Peyer's patch (tissue), 4 donors: Measurements from ENCODE around the gene PBX1. TPM values are rescaled to one million over a fixed set of nuclear protein-coding genes. Genes with fewer than 3 reads are reported as not detected.

Source experiments
- DNase-seq, 3 donors: peaks; one replicate each; pipeline ENCODE4 v3.0.0-alpha.2; 2017 to 2019
- H3K27ac ChIP-seq, 4 donors: fragments of 200-600 bp; sonication (generic); one replicate each; pipeline ENCODE4 v1.5.1; 2016 to 2019
- H3K27me3 ChIP-seq, 2 donors: fragments of 200-600 bp; sonication (generic); one replicate each; pipeline ENCODE4 v1.5.1; 2019
- H3K36me3 ChIP-seq, 3 donors: fragments of 200-600 bp; sonication (generic); one replicate each; pipeline ENCODE4 v1.5.1; 2016 to 2019
- H3K4me1 ChIP-seq, 4 donors: fragments of 200-600 bp; sonication (generic); one replicate each; pipeline ENCODE4 v1.5.1; 2016 to 2019
- H3K4me3 ChIP-seq, 4 donors: fragments of 200-600 bp; sonication (generic); 1 replicate in 3 of 4; 2 replicates in 1 of 4; pipeline ENCODE4 v1.5.1; 2016 to 2019; ENCODE audit warnings: mild to moderate bottlenecking in 1 of 4
- H3K9me3 ChIP-seq, 4 donors: fragments of 200-600 bp; sonication (generic); one replicate each; pipeline ENCODE4 v1.5.1; 2016 to 2019; ENCODE audit warnings: mild to moderate bottlenecking in 1 of 4
- POLR2A ChIP-seq, 2 donors: fragments of 450-650 bp; IDR thresholded peaks; one replicate each; pipeline ENCODE4 v1.5.1; 2017; ENCODE audit warnings: antibody characterized with exemption in 2 of 2, mild to moderate bottlenecking in 2 of 2, moderate library complexity in 2 of 2
- total RNA-seq, 4 donors: library from RNA; depleted of rRNA; stranded (reverse); fragments of >200 nt; gene quantifications; one replicate each; pipeline ENCODE4 v1.1.0, GENCODE V29; 2016
- TF ChIP-seq, protein P1 (sequence below), 6 experiments: fragments of 450-650 bp in 4 of 6; fragments of 200-600 bp in 2 of 6; sonication (generic) in 1 of 6; IDR thresholded peaks; one replicate each; pipeline ENCODE4 v1.5.1; 2017 to 2019; ENCODE audit warnings: antibody characterized with exemption in 6 of 6, mild to moderate bottlenecking in 3 of 6, moderate library complexity in 1 of 6

Gene PBX1
- total RNA-seq, 4 donors from 2014 or later, result 20.6 to 57.5 (median 40.4) TPM

DNA sequence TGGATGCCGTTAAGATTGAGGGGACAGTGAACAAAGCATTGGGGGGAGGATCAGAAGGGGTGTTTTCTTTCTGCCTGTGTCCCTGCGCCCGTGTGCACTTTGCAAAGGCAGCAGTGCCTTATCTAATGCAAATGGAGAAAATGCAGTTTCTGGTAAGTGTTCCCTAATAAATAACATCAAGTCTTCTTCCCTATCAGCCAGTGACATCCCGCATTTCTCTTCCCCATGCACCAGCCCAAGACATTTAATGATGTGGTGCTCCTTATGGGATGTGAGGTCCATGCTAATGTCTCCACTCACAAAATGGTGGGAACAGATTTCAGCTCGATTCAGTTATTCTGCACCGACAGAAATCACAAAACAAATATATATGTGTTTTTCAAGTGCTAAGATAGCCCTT is 111.8 kb downstream of the PBX1 start:
- Histone ChIP-seq H3K4me3 (no peak overlapping the region), H3K9me3 (no peaks in the 10 kb centered on the region), H3K4me1 (peaks cover 0 to 36% (median under 1%) of the 10 kb centered on the region in 4 donors), H3K36me3 (no peaks in the 10 kb centered on the region), H3K27me3 (no peaks in the 10 kb centered on the region), H3K27ac (no peak overlapping the region)
- no peak for TF ChIP-seq POLR2A (IDR thresholded peaks at IDR 0.05)
- TF ChIP-seq, protein P1, sequence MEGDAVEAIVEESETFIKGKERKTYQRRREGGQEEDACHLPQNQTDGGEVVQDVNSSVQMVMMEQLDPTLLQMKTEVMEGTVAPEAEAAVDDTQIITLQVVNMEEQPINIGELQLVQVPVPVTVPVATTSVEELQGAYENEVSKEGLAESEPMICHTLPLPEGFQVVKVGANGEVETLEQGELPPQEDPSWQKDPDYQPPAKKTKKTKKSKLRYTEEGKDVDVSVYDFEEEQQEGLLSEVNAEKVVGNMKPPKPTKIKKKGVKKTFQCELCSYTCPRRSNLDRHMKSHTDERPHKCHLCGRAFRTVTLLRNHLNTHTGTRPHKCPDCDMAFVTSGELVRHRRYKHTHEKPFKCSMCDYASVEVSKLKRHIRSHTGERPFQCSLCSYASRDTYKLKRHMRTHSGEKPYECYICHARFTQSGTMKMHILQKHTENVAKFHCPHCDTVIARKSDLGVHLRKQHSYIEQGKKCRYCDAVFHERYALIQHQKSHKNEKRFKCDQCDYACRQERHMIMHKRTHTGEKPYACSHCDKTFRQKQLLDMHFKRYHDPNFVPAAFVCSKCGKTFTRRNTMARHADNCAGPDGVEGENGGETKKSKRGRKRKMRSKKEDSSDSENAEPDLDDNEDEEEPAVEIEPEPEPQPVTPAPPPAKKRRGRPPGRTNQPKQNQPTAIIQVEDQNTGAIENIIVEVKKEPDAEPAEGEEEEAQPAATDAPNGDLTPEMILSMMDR (IDR thresholded peaks at IDR 0.05), result no peak
- DNase-seq, result no peak

DNA sequence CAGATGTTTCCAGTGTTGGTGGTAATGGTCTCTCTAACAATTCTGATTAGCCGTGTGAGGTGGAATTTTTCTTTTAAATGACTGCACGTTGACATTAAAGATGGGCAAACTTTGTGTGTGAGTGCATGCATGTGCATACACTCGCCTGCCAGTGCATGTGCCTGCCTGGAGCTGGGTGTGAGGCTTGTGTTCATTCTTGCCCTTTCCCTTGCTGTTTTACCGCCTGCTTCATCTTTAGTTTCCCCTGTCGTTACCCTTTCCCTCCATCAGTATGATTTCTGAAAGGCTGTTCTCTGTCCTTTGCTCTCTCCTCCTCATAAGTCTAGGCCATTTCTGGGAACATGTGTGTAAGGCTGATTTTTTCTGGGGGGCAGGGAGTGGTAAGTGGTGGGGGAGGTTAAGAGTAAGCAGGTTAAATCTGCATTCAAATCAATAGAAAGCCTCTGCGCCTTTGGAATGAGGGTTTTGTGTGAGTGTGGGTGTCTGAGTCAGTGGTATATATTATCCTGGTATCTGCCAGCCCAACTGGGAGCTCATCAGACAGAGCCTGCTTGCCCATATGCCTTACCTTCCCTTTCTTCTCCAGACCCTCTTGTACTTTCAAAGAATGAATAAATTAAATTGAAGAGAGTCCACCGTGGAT is 112.5 kb downstream of the PBX1 start:
- Histone ChIP-seq H3K9me3 (no peaks in the 10 kb centered on the region), H3K36me3 (no peaks in the 10 kb centered on the region), H3K4me3 (no peak overlapping the region), H3K27ac (no peak overlapping the region), H3K4me1 (peaks cover 0 to 36% (median 1%) of the 10 kb centered on the region in 4 donors), H3K27me3 (no peaks in the 10 kb centered on the region)
- DNase-seq, result no peak
- TF ChIP-seq, protein P1 (IDR thresholded peaks at IDR 0.05), result no peak
- TF ChIP-seq POLR2A (IDR thresholded peaks at IDR 0.05), result no peak

DNA sequence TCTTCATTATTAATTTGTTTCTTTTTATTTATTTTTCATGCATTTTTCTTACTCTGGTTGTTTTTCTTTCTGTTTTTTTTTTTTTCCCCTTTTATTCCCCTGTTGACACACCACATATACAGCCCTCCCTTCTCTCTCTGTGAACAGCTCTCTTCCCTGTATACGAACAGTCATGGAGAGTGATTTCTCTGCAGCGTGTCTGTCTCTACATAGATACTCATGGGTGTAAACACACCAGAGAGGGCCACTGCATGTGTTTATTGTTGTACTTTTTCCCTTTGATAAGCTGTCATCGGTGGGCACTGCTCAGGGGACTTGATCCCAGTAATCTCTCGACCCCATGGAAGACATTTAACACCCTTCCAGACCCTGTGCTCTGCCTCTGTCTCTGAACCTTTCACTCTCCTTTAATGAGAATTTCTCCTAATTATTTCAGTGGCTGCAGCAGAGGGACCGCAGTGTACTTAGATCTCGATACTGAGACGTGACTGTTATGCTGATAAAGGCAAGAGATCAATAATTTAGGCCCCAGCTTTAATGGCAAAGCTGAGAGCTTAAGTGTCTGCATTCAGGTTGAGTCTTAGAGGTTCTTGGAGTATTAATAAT is 113.1 kb downstream of the PBX1 start:
- Histone ChIP-seq H3K4me3 (no peak overlapping the region), H3K36me3 (no peaks in the 10 kb centered on the region), H3K27ac (peak overlapping the region in 2 of 4 donors; percentile 18 to 40), H3K9me3 (no peaks in the 10 kb centered on the region), H3K27me3 (no peaks in the 10 kb centered on the region), H3K4me1 (peaks cover 0 to 32% (median 1%) of the 10 kb centered on the region in 4 donors)
- DNase-seq, result no peak
- TF ChIP-seq, protein P1 (IDR thresholded peaks at IDR 0.05), result no peak
- no peak for TF ChIP-seq POLR2A (IDR thresholded peaks at IDR 0.05)

DNA sequence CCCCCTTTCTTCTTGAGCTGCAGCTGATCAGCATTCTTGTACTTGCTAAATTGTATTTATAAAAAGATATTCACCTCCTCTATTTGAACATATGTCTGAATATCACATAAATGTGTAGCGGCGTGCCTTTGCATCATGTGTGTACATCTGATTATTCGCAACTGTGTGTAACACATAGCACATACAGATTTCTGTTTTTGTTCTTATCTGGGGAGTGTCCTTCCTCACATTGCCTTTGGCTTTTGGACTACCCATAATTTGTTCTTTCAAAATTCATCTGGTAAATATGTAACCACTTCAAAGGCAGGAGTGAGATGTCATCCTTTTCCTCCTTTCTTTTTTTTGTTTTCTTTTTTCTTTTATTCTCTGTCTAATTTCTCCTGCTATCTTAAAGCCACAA is 113.6 kb downstream of the PBX1 start:
- peaks cover 0 to 31% (median 1%) of the 10 kb centered on the region in 4 donors for H3K4me1 ChIP-seq
- no peak for DNase-seq
- no peak for TF ChIP-seq POLR2A (IDR thresholded peaks at IDR 0.05)
- TF ChIP-seq, protein P1 (IDR thresholded peaks at IDR 0.05), result no peak
- no peaks in the 10 kb centered on the region for H3K36me3 ChIP-seq
- H3K9me3 ChIP-seq, result no peaks in the 10 kb centered on the region
- H3K27ac ChIP-seq, result no peak overlapping the region
- H3K4me3 ChIP-seq, result no peak overlapping the region
- no peaks in the 10 kb centered on the region for H3K27me3 ChIP-seq

DNA sequence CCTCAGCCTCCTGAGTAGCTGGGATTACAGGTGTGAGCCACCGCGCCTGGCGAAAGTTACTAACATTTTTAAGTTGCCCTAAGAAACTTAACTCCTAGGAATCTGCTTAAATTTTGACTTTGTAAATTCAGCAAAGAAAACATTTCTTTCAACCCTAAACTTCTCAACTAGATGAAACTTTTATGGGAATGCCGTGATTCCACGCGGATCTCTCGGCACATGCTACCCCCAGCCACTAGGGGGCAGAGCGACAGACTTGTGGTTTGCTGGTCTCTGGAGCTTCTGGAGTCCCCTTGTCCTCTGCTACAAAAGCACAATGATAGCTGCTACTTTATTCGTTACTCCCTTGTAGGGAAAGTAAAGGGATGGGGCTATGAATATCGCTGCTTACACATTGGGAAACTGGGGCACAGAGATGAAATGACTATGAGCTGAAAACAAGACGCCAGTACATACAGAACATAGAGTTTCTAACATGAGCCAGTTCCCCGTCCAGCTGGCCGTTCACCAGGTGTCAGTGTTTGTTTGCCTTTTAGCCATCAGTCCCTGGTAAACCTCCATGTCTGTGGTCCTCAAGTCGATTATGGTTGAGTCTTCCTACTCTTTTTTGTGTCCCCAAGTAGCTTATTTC is 114.7 kb downstream of the PBX1 start:
- H3K9me3 ChIP-seq, result no peaks in the 10 kb centered on the region
- TF ChIP-seq POLR2A (IDR thresholded peaks at IDR 0.05), result no peak
- TF ChIP-seq, protein P1 (IDR thresholded peaks at IDR 0.05), result peak in 4 of 6 experiments; percentile 6 to 24 (median 22)

More for the DNA sequence above, 114.7 kb downstream of the PBX1 start:
- Histone ChIP-seq H3K27ac (no peak overlapping the region), H3K4me1 (peaks cover 0 to 31% (median 1%) of the 10 kb centered on the region in 4 donors), H3K4me3 (no peak overlapping the region), H3K36me3 (no peaks in the 10 kb centered on the region), H3K27me3 (no peaks in the 10 kb centered on the region)
- DNase-seq, result no peak
